Smooth muscle cell (in vitro differentiated cells): ENCODE data around the gene ABHD17A. TPM values are rescaled to one million over a fixed set of nuclear protein-coding genes. Genes with fewer than 3 reads are reported as not detected.

ENCODE experiments used
- DNase-seq: peaks from one replicate; lab custom pipeline; 2025; ENCODE audit not compliant: unreplicated experiment; lab: John Stamatoyannopoulos, UW
- H2AFZ ChIP-seq: fragments of 200-600 bp; sonication (generic); 2 replicates; pipeline ENCODE4 v1.6.0; 2016; ENCODE audit warnings: antibody characterized with exemption, low read depth, mild to moderate bottlenecking
- H3F3A ChIP-seq: fragments of 200-600 bp; sonication (generic); 2 replicates; pipeline ENCODE4 v1.6.0; 2017; ENCODE audit warnings: antibody characterized with exemption, low read depth
- H3K27ac ChIP-seq: fragments of 200-600 bp; sonication (generic); 2 replicates; pipeline ENCODE4 v1.5.1; 2016; ENCODE audit warnings: low read depth, mild to moderate bottlenecking
- H3K27me3 ChIP-seq: fragments of 200-600 bp; sonication (generic); 2 replicates; pipeline ENCODE4 v1.6.1; 2016; ENCODE audit warnings: low read depth, mild to moderate bottlenecking
- H3K36me3 ChIP-seq: fragments of 200-600 bp; sonication (generic); 2 replicates; pipeline ENCODE4 v1.5.1; 2016; ENCODE audit warnings: low read depth
- H3K4me1 ChIP-seq: fragments of 200-600 bp; sonication (generic); 2 replicates; pipeline ENCODE4 v1.5.1; 2016; ENCODE audit warnings: low read depth
- H3K4me2 ChIP-seq: fragments of 200-600 bp; sonication (generic); 2 replicates; pipeline ENCODE4 v1.6.0; 2016; ENCODE audit warnings: mild to moderate bottlenecking
- H3K4me3 ChIP-seq: fragments of 200-600 bp; sonication (generic); 2 replicates; pipeline ENCODE4 v1.5.1; 2016; ENCODE audit warnings: mild to moderate bottlenecking
- H3K79me2 ChIP-seq: fragments of 200-600 bp; sonication (generic); 2 replicates; pipeline ENCODE4 v1.6.0; 2016; ENCODE audit warnings: low read depth, mild to moderate bottlenecking
- H3K9ac ChIP-seq: fragments of 200-600 bp; sonication (generic); 2 replicates; pipeline ENCODE4 v1.6.0; 2016; ENCODE audit warnings: low read depth
- H3K9me3 ChIP-seq: fragments of 200-600 bp; sonication (generic); replicated peaks from 2 replicates; pipeline ENCODE4 v1.5.1; 2016; ENCODE audit warnings: low read depth
- H4K20me1 ChIP-seq: fragments of 200-600 bp; sonication (generic); 2 replicates; pipeline ENCODE4 v1.6.0; 2016; ENCODE audit warnings: low read depth
- WGBS: methylation state at CpG from one replicate; pipeline ENCODE4 v1.1.7; 2016; ENCODE audit warnings: low lambda C conversion rate; 5-methylcytosine and 5-hydroxymethylcytosine counted together
- polyA plus RNA-seq: library from polyadenylated mRNA; unstranded; fragments of >200 nt; fragmentation: Nextera tagmentation; extraction: Ambion mirVana; gene quantifications from 2 replicates; pipeline ENCODE4 v1.2.1, GENCODE V29; 2016
- total RNA-seq: library from RNA; depleted of rRNA; stranded (reverse); fragments of >200 nt; gene quantifications from 2 replicates; pipeline ENCODE4 v1.2.3, GENCODE V29; 2014
- TF ChIP-seq, protein P1 (sequence below): fragments of 200-600 bp; sonication (generic); IDR thresholded peaks from 2 replicates; pipeline ENCODE4 v1.5.1; 2017; ENCODE audit warnings: borderline replicate concordance, mild to moderate bottlenecking, antibody characterized with exemption; ENCODE audit not compliant: insufficient read depth, poor library complexity, severe bottlenecking

ABHD17A gene
- total and polyA plus RNA-seq, 2 experiments from 2014 or later: 42.9 to 106 TPM

DNA sequence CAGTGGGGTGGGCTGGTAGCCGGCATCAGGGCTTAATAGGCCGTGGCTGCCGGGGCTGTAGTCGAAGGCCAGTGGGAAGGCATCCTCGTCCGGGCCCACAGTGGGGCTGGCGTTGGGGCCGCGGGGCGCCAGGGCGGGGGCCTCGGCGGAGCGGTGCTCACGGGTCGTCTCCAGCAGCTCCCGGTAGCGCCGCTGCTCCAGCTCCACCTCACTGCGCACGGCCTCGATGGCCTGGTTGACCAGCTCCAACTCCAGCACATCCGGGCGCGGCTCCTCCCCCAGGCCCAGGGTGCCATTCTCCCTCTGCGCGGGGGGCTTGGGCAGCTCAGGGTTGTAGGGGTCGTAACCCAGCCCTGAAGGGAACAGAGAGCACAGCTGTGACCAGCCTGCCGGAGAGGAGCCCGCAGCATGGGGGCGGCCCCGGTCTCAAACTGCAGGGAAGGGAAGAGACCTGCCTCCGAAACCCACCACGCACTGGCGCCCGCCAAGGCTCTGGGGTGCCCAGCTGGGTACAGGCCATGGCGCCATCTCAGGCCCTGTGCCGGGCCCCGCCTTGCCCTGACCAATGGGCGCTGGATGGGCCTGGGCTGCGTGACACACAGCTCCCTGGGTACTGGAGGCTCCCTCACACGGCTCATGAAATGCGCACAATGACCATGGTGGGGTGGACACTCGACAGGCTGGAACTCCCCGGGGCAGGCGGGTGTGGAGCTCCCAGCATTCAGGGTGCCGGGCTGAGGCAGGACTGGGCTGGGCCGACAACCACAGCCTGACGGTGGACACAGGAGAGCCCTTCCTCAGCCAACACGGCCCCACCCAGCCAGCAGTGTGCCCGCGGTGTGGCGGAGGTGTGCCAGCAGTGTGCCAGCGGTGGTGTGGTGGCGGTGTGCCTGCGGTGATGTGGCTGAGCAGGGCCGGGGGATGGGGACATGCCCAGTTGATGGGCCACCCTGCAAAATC lies 56.7 kb downstream of the ABHD17A start:
- Histone ChIP-seq H3K27ac (no peak overlapping the region), H3K9me3 (no peaks in the 10 kb centered on the region), H3K36me3 (no peaks in the 10 kb centered on the region), H3K27me3 (no peaks in the 10 kb centered on the region), H4K20me1 (peaks cover 68% of the 10 kb centered on the region), H3K4me1 (no peaks in the 10 kb centered on the region), H3K79me2 (peaks cover 6% of the 10 kb centered on the region), H3K4me2 (no peak overlapping the region), H2AFZ (no peak overlapping the region), H3K9ac (no peak overlapping the region), H3K4me3 (no peak overlapping the region), H3F3A (no peaks in the 10 kb centered on the region)
- 97% methylated on average over 41 of the region's 57 CpGs for whole genome bisulfite sequencing
- DNase-seq: no peak
- TF ChIP-seq, protein P1, sequence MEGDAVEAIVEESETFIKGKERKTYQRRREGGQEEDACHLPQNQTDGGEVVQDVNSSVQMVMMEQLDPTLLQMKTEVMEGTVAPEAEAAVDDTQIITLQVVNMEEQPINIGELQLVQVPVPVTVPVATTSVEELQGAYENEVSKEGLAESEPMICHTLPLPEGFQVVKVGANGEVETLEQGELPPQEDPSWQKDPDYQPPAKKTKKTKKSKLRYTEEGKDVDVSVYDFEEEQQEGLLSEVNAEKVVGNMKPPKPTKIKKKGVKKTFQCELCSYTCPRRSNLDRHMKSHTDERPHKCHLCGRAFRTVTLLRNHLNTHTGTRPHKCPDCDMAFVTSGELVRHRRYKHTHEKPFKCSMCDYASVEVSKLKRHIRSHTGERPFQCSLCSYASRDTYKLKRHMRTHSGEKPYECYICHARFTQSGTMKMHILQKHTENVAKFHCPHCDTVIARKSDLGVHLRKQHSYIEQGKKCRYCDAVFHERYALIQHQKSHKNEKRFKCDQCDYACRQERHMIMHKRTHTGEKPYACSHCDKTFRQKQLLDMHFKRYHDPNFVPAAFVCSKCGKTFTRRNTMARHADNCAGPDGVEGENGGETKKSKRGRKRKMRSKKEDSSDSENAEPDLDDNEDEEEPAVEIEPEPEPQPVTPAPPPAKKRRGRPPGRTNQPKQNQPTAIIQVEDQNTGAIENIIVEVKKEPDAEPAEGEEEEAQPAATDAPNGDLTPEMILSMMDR: no peak

DNA sequence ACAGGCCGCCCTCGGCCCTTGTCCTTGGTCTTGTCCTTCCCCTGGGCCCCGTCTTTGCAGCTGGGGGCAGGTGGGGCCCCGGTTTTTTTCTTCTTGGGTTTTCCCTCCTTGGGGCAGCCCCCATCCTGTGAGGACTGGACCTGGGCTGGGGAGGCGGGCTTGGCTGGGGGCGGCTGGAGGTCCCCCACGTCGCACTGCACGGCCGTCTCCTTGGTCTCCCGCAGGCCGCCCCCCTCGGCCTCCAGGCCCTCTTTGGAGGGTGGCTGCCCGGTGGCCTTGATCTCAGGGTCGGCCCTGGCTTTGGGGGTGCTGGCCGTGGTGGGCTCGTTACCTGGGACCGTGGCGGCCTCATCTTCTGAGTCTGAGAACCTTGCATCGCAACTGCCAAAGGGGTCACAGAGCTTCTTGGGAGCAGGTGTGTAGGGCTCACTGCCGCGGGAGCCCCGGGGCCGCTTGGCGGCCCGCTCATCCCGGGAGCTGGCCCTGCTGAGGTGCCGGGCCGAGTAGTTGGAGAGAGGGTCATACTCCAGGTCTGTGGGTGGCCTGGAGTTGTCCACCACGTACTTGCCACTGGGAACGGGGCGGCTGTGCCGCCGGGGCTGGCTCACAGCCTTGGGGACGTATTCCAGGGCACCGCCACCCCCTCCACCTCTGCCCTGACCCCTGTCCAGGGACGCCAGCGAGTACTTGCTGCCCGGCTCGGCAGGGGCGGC lies 57.6 kb downstream of the ABHD17A start:
- Histone ChIP-seq H3F3A (no peaks in the 10 kb centered on the region), H3K27me3 (no peaks in the 10 kb centered on the region), H3K36me3 (no peaks in the 10 kb centered on the region), H3K4me3 (no peak overlapping the region), H4K20me1 (peaks cover 60% of the 10 kb centered on the region), H3K4me1 (no peaks in the 10 kb centered on the region), H3K4me2 (no peak overlapping the region), H3K27ac (no peak overlapping the region), H3K79me2 (peaks cover 4% of the 10 kb centered on the region), H3K9ac (no peak overlapping the region), H2AFZ (no peak overlapping the region), H3K9me3 (no peaks in the 10 kb centered on the region)
- TF ChIP-seq, protein P1: no peak
- no peak for DNase-seq
- 96% methylated on average over 35 of the region's 41 CpGs for whole genome bisulfite sequencing

Other genes starting within 250 kb of the ABHD17A start
- 76.3 and 89.0 TPM in 2 replicates for gene TCF3, start 232.9 kb downstream of the ABHD17A start, total RNA-seq
- gene TCF3, start 232.9 kb downstream of the ABHD17A start, polyA plus RNA-seq: 145 and 150 TPM in 2 replicates
- gene ONECUT3, start 132.0 kb downstream of the ABHD17A start, total RNA-seq: not detected in 2 replicates
- not detected in 2 replicates for gene ONECUT3, start 132.0 kb downstream of the ABHD17A start, polyA plus RNA-seq
- 2.0 and 2.8 TPM in 2 replicates for gene ATP8B3, start 73.2 kb downstream of the ABHD17A start, total RNA-seq
- gene ATP8B3, start 73.2 kb downstream of the ABHD17A start, polyA plus RNA-seq: 3.8 and 3.9 TPM in 2 replicates
- gene REXO1, start 37.0 kb downstream of the ABHD17A start, total RNA-seq: 5.0 and 10.6 TPM in 2 replicates
- gene REXO1, start 37.0 kb downstream of the ABHD17A start, polyA plus RNA-seq: 11.6 and 17.9 TPM in 2 replicates
- gene KLF16, start 21.9 kb downstream of the ABHD17A start, total RNA-seq: 4.3 and 5.8 TPM in 2 replicates
- 15.4 and 16.7 TPM in 2 replicates for gene KLF16, start 21.9 kb downstream of the ABHD17A start, polyA plus RNA-seq
- gene ADAT3, start 19.9 kb upstream of the ABHD17A start, total RNA-seq: 0.49 and 0.58 TPM in 2 replicates
- 2.0 and 4.8 TPM in 2 replicates for gene ADAT3, start 19.9 kb upstream of the ABHD17A start, polyA plus RNA-seq
- gene SCAMP4, start 19.9 kb upstream of the ABHD17A start, total RNA-seq: 72.6 and 96.9 TPM in 2 replicates
- gene SCAMP4, start 19.9 kb upstream of the ABHD17A start, polyA plus RNA-seq: 54.5 and 74.1 TPM in 2 replicates
- 47.5 and 53.5 TPM in 2 replicates for gene CSNK1G2, start 55.7 kb upstream of the ABHD17A start, total RNA-seq
- 74.9 and 86.1 TPM in 2 replicates for gene CSNK1G2, start 55.7 kb upstream of the ABHD17A start, polyA plus RNA-seq
- 37.8 and 45.2 TPM in 2 replicates for gene BTBD2, start 130.2 kb upstream of the ABHD17A start, total RNA-seq
- gene BTBD2, start 130.2 kb upstream of the ABHD17A start, polyA plus RNA-seq: 63.2 and 69.8 TPM in 2 replicates
- gene MKNK2, start 165.7 kb upstream of the ABHD17A start, total RNA-seq: 30.1 and 43.6 TPM in 2 replicates
- 44.7 and 80.1 TPM in 2 replicates for gene MKNK2, start 165.7 kb upstream of the ABHD17A start, polyA plus RNA-seq
- 11.2 and 13.5 TPM in 2 replicates for gene MOB3A, start 210.8 kb upstream of the ABHD17A start, total RNA-seq
- gene MOB3A, start 210.8 kb upstream of the ABHD17A start, polyA plus RNA-seq: 23.8 and 32.9 TPM in 2 replicates
- gene IZUMO4, start 211.4 kb upstream of the ABHD17A start, total RNA-seq: 1.6 and 1.8 TPM in 2 replicates
- 0.48 and 0.58 TPM in 2 replicates for gene IZUMO4, start 211.4 kb upstream of the ABHD17A start, polyA plus RNA-seq